ENCODE results near the gene TUBB. TPM values are rescaled to one million over a fixed set of nuclear protein-coding genes. Genes with fewer than 3 reads are reported as not detected.
A peak's percentile ranks its signal among the peaks of the same experiment; 100 is the strongest.

The TUBB gene
- total and polyA plus RNA-seq, 9 of the 15 experiments (the other 6 are each of a cell fraction or from before 2014, with no cell fraction given), result 971 to 2,870 (median 1,478) TPM

DNA sequence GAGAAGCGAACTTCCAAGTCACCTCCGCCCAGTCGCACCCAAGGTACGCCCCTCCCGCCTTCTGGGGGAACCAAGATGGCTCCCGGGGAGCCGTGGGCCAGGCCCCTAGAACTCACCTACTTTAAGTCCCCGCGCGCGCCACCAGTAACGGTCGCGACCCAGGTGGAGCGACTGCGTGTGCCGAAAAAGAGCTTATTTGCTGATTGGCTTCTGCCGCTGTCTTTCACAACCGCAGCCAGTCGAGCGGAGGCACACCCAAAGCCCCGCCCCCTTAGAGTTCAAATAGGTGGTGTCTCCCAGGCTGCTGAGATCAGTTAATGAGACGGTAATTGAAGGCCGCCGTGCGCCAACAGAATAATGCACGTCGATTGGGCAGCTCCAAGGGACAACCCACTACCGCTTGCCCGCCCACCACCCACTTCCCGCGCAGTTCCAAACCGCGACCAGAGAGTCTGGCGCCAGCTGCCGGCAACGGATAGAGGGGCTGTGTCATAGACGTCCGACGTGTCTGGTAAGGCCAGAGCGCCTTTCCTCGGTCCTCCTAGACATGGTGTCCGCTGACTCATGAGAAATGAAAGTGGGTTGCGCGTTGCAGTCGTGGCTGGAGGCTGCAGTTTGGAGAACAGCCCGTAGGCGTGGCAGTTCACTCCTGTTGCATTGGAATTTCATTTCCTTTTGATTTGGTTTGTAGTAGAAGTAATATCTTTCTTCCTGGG, 2.9 kb upstream of the TUBB start, which contains the start of gene MDC1 (continued):
- TF ChIP-seq ETV6 (IDR thresholded peaks at IDR 0.05; ENCODE audit: borderline replicate concordance in 1 of 2, low read depth in 2 of 2, low read length in 1 of 2) (no peak; a peak in 1 of 4 replicates), ETV6 (CRISPR knock-in tag; IDR thresholded peaks at IDR 0.05; ENCODE audit: borderline replicate concordance) (no peak), PRMT5 (CRISPR knock-in tag; IDR thresholded peaks at IDR 0.05) (no peak), ATF1 (CRISPR knock-in tag; IDR thresholded peaks at IDR 0.05) (no peak; the same call in 1 of the 2 replicates), ATF1 (tag; IDR thresholded peaks at IDR 0.05) (peak; percentile 97), ZBTB8A (IDR thresholded peaks at IDR 0.05; ENCODE audit: partially characterized antibody) (no peak), HMG20A (CRISPR knock-in tag; conservative IDR thresholded peaks at IDR 0.05) (no peak), CHD7 (IDR thresholded peaks at IDR 0.05; ENCODE audit: low read depth, low read length) (no peak), ZNF23 (CRISPR knock-in tag; IDR thresholded peaks at IDR 0.05) (no peak), ZBTB1 (CRISPR knock-in tag; IDR thresholded peaks at IDR 0.05; ENCODE audit: borderline replicate concordance, low read depth) (no peak), ETV5 (CRISPR knock-in tag; IDR thresholded peaks at IDR 0.05; ENCODE audit: low read depth) (peak; percentile 94), ERF (CRISPR knock-in tag; IDR thresholded peaks at IDR 0.05) (peak; percentile 60; the same call in 1 of the 2 replicates), NELFE (IDR thresholded peaks at IDR 0.05; ENCODE audit: insufficient read depth, insufficient read length) (no peak)
- TF ChIP-seq, protein P1, sequence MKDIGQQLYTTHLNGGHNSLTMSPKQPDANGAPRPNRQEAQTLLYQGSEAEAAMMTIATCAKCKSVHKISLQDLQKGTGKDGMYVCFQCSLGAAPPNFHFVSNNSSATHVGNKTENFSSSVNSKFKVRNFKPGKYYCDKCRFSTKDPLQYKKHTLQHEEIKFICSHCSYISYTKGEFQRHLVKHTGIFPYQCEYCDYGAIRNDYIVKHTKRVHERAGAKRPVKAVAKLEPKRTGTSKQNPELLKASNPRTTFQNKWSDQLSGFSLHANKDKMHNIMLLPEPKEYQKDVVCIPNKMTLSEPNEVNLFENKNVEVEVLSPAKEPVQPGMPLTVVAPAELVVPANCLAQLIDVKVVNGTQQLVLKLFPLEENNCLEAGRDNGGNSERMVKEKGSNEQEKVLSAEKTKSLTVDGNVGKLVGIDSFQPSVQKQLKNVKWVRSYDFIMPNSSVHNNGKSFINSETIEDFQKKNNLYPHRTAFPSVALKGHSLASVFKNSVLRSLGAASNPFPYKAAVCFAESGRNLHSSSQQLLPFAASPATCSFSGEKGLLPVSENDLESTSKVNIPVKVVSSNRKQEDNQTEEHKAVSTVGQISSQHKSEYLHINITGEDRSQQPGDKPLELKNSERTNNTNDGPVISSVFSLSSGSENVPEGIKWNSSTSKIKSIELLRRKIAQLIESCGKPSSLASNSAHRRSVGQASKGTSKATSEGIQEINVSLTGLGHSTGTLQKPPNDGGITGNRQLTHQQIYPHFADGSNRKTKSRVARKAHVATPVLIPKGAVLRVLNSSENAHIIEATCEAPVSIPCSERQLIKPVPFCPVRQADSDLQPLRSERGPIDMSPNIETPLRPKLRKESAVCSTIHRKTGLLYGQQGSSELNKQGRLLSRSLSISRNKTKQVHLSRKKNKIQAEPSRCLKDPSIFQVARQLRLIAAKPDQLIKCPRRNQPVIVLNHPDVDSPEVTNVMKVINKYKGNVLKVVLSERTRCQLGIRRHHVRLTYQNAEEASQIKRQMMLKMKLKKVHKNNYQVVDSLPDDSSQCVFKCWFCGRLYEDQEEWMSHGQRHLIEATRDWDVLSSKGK (CRISPR knock-in tag; IDR thresholded peaks at IDR 0.05), result no peak

Measured in K562 (cell line).